Measurements from ENCODE around the gene RHEBL1. TPM values are rescaled to one million over a fixed set of nuclear protein-coding genes. Genes with fewer than 3 reads are reported as not detected.

Gene RHEBL1
- total and polyA plus RNA-seq, 2 of the 4 experiments (the other 2 are of a cell fraction), result 0.62 to 0.72 TPM

DNA sequence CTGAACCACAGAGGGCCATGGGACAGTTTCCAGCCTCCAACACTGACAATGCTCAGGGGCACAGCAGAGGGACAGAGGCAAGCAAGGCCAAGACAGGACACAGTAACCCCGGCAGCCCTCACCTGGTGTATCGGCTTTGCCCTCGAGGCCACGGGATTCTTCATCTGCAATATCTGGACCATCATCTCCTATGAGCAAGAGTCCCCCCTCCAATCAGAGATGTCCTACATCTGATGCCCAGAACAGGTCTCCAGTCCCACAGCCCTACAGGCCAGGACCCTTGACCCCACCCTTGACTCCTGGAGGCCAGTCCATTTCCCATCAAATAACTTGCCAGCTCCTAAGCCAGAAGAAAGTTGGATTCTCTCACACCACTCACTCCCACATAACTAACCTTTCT lies 26.5 kb downstream of the RHEBL1 start:
- no peaks in the 10 kb centered on the region for H3K27me3 ChIP-seq (ENCODE audit: control insufficient read depth, insufficient read depth, low read length)
- WGBS, 2 experiments (ENCODE audit: extremely low coverage in 2 of 2, insufficient read length in 1 of 2), result 100% methylated on average over 1 of the region's 4 CpGs; no CpG with 5 or more reads in 1 of the 2 experiments
- no peak overlapping the region for H3K9ac ChIP-seq (ENCODE audit: low read depth, low read length)
- no peak overlapping the region for H3K4me2 ChIP-seq (ENCODE audit: low read depth, low read length)
- H2BK15ac ChIP-seq (ENCODE audit: low read depth, low read length), result no peak overlapping the region
- in situ Hi-C loops (cut with MboI; ENCODE audit: low sequenced_read_pairs) (no loop called here), intact Hi-C loops (cut with micrococcal nuclease) (no loop called here), dilution Hi-C loops (cut with HindIII; ENCODE audit: low sequenced_read_pairs, unreplicated experiment) (no loop called here)
- H3K9me3 ChIP-seq (ENCODE audit: control insufficient read depth, insufficient read depth, low read length), result no peaks in the 10 kb centered on the region
- peaks cover 30% of the 10 kb centered on the region; the same call in 1 of the 2 replicates for H4K20me1 ChIP-seq (ENCODE audit: insufficient read depth, low read length)
- TF ChIP-seq SMC3 (IDR thresholded peaks at IDR 0.05; ENCODE audit: low read depth, low read length) (no peak), BHLHE40 (IDR thresholded peaks at IDR 0.05; ENCODE audit: low read depth, low read length) (no peak), NFE2L2 (IDR thresholded peaks at IDR 0.05; ENCODE audit: low read depth, low read length) (no peak), MXI1 (IDR thresholded peaks at IDR 0.05; ENCODE audit: borderline replicate concordance, low read depth, low read length) (no peak), RFX5 (IDR thresholded peaks at IDR 0.05; ENCODE audit: low read depth, low read length) (no peak), RCOR1 (IDR thresholded peaks at IDR 0.05; ENCODE audit: insufficient replicate concordance, low read length) (no peak), RAD21 (IDR thresholded peaks at IDR 0.05; ENCODE audit: low read length) (no peak), CEBPB (IDR thresholded peaks at IDR 0.05; ENCODE audit: low read depth, low read length) (no peak)
- TF ChIP-seq, protein P1, sequence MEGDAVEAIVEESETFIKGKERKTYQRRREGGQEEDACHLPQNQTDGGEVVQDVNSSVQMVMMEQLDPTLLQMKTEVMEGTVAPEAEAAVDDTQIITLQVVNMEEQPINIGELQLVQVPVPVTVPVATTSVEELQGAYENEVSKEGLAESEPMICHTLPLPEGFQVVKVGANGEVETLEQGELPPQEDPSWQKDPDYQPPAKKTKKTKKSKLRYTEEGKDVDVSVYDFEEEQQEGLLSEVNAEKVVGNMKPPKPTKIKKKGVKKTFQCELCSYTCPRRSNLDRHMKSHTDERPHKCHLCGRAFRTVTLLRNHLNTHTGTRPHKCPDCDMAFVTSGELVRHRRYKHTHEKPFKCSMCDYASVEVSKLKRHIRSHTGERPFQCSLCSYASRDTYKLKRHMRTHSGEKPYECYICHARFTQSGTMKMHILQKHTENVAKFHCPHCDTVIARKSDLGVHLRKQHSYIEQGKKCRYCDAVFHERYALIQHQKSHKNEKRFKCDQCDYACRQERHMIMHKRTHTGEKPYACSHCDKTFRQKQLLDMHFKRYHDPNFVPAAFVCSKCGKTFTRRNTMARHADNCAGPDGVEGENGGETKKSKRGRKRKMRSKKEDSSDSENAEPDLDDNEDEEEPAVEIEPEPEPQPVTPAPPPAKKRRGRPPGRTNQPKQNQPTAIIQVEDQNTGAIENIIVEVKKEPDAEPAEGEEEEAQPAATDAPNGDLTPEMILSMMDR (conservative IDR thresholded peaks at IDR 0.05; ENCODE audit: low read depth, low read length), result no peak
- H3K79me1 ChIP-seq (ENCODE audit: low read depth in 1 of 2, low read length in 2 of 2), result peaks cover 30 to 41% of the 10 kb centered on the region in 2 experiments
- no peak overlapping the region for H3K23ac ChIP-seq (ENCODE audit: low read depth, low read length)
- POLR2A ChIA-PET (ENCODE audit: unreplicated experiment), result no interaction called here
- no peak overlapping the region for H2AK5ac ChIP-seq (ENCODE audit: low read depth, low read length)
- H4K5ac ChIP-seq (ENCODE audit: low read depth, low read length), result no peak overlapping the region
- H3K36me3 ChIP-seq (ENCODE audit: control insufficient read depth, insufficient read depth, low read length), result peaks cover 85% of the 10 kb centered on the region
- H3K9me1 ChIP-seq (ENCODE audit: insufficient read depth, low read length), result no peaks in the 10 kb centered on the region
- no peak for ATAC-seq (ENCODE audit: low read depth)
- H3K14ac ChIP-seq (replicated peaks; ENCODE audit: low read depth, low read length), result no peak overlapping the region
- CTCF ChIA-PET, result interaction anchor here (0.6 to 1.0 kb wide), 2 partner anchors 20 to 87 kb away, joined by 3 read pairs; no protein-coding TSS in a partner anchor
- H3K56ac ChIP-seq (ENCODE audit: extremely low read depth, insufficient read depth, low read length), result no peak overlapping the region
- H3K4ac ChIP-seq (ENCODE audit: low read depth, low read length), result no peak overlapping the region
- no peak overlapping the region for H2AK9ac ChIP-seq (replicated peaks; ENCODE audit: low read depth, low read length, poor library complexity)
- no peak overlapping the region for H3K18ac ChIP-seq (ENCODE audit: low read depth, low read length)
- no peak overlapping the region for H4K91ac ChIP-seq (ENCODE audit: insufficient read depth, low read depth, low read length)
- H2BK120ac ChIP-seq (ENCODE audit: low read depth, low read length), result no peak overlapping the region
- no TSS peak for BruUV-seq (replicated peaks)
- H2BK5ac ChIP-seq (ENCODE audit: low read depth, low read length, poor library complexity, severe bottlenecking), result no peak overlapping the region
- no peak overlapping the region for H3K4me3 ChIP-seq (ENCODE audit: insufficient read depth, low read depth, low read length)
- no peaks in the 10 kb centered on the region for H3K4me1 ChIP-seq (ENCODE audit: control insufficient read depth, insufficient read depth, low read length)
- no peak overlapping the region for H3K27ac ChIP-seq (ENCODE audit: insufficient read depth, low read length)
- no peak overlapping the region for H2BK20ac ChIP-seq (ENCODE audit: low read depth, low read length)
- H4K8ac ChIP-seq (ENCODE audit: low read depth in 2 of 2, low read length in 2 of 2), result no peak overlapping the region
- no peak for DNase-seq
- no peak overlapping the region for H2AFZ ChIP-seq (replicated peaks; ENCODE audit: low read length, poor library complexity)

Measured in IMR-90 (cell line).